Osteoblast (primary cell): ENCODE results near the gene C6orf120. TPM values are rescaled to one million over a fixed set of nuclear protein-coding genes. Genes with fewer than 3 reads are reported as not detected.
A peak's percentile ranks its signal among the peaks of the same experiment; 100 is the strongest.

Source experiments
- DNase-seq: peaks from one replicate; pipeline ENCODE4 v3.0.0; 2011; ENCODE audit warnings: low spot score, mixed read lengths; ENCODE audit not compliant: insufficient read length; ENCODE audit errors: missing footprints
- H2AFZ ChIP-seq: 2 replicates; pipeline ENCODE4 v1.6.0; 2011; ENCODE audit warnings: mild to moderate bottlenecking, low read length
- H3K27ac ChIP-seq: 2 replicates; pipeline ENCODE4 v1.5.1; 2011; ENCODE audit warnings: mild to moderate bottlenecking, low read depth, low read length, moderate library complexity
- H3K27me3 ChIP-seq: 2 replicates; pipeline ENCODE4 v1.6.0; 2012; ENCODE audit warnings: mild to moderate bottlenecking, control low read depth, inconsistent platforms, low read length, moderate library complexity; ENCODE audit not compliant: insufficient read depth
- H3K36me3 ChIP-seq: 2 replicates; pipeline ENCODE4 v1.5.1; 2011; ENCODE audit warnings: mild to moderate bottlenecking, low read length, control low read depth, moderate library complexity; ENCODE audit not compliant: insufficient read depth
- H3K4me1 ChIP-seq: 2 replicates; pipeline ENCODE4 v1.5.1; 2011; ENCODE audit warnings: mild to moderate bottlenecking, low read length, control low read depth, moderate library complexity; ENCODE audit not compliant: insufficient read depth
- H3K4me2 ChIP-seq: 2 replicates; pipeline ENCODE4 v1.6.0; 2011; ENCODE audit warnings: mild to moderate bottlenecking, low read length; ENCODE audit not compliant: insufficient read depth
- H3K4me3 ChIP-seq: fragments of 200-600 bp; sonication (generic); 3 replicates; pipeline ENCODE4 v1.5.1; 2012; ENCODE audit warnings: mild to moderate bottlenecking, low read length, inconsistent platforms; ENCODE audit not compliant: insufficient read depth
- H3K79me2 ChIP-seq: 2 replicates; pipeline ENCODE4 v1.6.0; 2012; ENCODE audit warnings: mild to moderate bottlenecking, low read length, control low read depth, inconsistent platforms; ENCODE audit not compliant: insufficient read depth
- H3K9me3 ChIP-seq: 2 replicates; pipeline ENCODE4 v1.5.1; 2011; ENCODE audit warnings: low read depth, low read length, control low read depth
- H4K20me1 ChIP-seq: 2 replicates; pipeline ENCODE4 v1.6.0; 2012; ENCODE audit warnings: mild to moderate bottlenecking, low read length, control low read depth; ENCODE audit not compliant: insufficient read depth
- total RNA-seq: library from RNA; depleted of rRNA; stranded (reverse); fragments of >200 nt; gene quantifications from 2 replicates; pipeline ENCODE4 v1.2.3, GENCODE V29; 2012
- TF ChIP-seq, protein P1 (sequence below): IDR thresholded peaks from 2 replicates; pipeline ENCODE4 v1.5.1; 2011; ENCODE audit warnings: mild to moderate bottlenecking, low read depth, low read length, moderate library complexity; ENCODE audit errors: extremely low read depth

C6orf120 gene
- total RNA-seq, 1 donor, result 54.3 TPM

DNA sequence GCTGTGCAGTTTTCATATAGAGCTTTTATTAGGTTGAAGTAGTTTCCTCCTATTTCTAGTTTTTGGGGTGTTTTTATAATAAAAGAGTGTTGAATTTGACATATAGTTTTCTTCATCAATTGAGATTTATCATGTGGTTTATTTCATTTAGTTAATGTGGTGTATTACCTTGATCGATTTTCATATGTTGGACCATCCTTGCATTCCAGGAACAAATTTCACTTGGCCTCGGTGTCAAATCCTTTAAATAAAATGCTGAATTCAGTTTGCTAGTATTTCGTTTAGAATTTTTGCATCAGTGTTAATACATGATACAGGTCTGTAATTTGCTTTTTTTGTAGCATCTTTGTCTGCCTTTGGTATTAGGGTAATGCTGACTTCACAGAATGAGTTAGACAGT lies 43.5 kb downstream of the C6orf120 start:
- no peak overlapping the region for H3K4me3 ChIP-seq

DNA sequence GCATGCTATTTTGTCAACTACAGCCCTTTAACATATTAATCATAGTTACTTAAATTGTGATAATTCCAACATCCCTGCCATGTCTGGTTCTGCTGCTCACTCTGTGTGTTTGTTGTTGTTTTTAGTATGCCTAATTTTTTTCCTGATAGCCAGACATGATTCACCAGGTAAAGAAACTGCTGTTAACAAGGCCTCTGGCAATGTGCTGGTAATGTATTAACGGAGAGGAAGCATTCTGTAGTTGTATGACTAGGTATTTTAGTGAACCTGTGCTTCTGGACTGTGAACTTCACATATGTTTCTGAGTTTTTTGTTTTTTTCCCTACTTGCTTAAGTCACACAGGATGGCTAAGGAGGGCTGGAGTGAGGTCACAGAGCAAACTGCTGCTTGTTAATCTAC lies 44.6 kb downstream of the C6orf120 start:
- Histone ChIP-seq H3K4me1 (peaks cover 4% of the 10 kb centered on the region), H4K20me1 (no peaks in the 10 kb centered on the region), H3K4me2 (no peak overlapping the region), H3K4me3 (no peak overlapping the region), H3K9me3 (no peaks in the 10 kb centered on the region), H3K79me2 (peaks cover 12% of the 10 kb centered on the region), H3K27me3 (no peaks in the 10 kb centered on the region), H3K27ac (no peak overlapping the region), H3K36me3 (no peaks in the 10 kb centered on the region), H2AFZ (no peak overlapping the region)
- TF ChIP-seq, protein P1, sequence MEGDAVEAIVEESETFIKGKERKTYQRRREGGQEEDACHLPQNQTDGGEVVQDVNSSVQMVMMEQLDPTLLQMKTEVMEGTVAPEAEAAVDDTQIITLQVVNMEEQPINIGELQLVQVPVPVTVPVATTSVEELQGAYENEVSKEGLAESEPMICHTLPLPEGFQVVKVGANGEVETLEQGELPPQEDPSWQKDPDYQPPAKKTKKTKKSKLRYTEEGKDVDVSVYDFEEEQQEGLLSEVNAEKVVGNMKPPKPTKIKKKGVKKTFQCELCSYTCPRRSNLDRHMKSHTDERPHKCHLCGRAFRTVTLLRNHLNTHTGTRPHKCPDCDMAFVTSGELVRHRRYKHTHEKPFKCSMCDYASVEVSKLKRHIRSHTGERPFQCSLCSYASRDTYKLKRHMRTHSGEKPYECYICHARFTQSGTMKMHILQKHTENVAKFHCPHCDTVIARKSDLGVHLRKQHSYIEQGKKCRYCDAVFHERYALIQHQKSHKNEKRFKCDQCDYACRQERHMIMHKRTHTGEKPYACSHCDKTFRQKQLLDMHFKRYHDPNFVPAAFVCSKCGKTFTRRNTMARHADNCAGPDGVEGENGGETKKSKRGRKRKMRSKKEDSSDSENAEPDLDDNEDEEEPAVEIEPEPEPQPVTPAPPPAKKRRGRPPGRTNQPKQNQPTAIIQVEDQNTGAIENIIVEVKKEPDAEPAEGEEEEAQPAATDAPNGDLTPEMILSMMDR, result no peak
- DNase-seq, result no peak

More for the DNA sequence above, 43.5 kb downstream of the C6orf120 start:
- Histone ChIP-seq H3K27ac (no peak overlapping the region), H3K27me3 (no peaks in the 10 kb centered on the region), H2AFZ (no peak overlapping the region), H3K9me3 (no peaks in the 10 kb centered on the region), H3K79me2 (peaks cover 3% of the 10 kb centered on the region), H3K36me3 (no peaks in the 10 kb centered on the region), H3K4me1 (peaks cover 1% of the 10 kb centered on the region), H3K4me2 (no peak overlapping the region), H4K20me1 (no peaks in the 10 kb centered on the region)
- TF ChIP-seq, protein P1, result no peak
- no peak for DNase-seq

DNA sequence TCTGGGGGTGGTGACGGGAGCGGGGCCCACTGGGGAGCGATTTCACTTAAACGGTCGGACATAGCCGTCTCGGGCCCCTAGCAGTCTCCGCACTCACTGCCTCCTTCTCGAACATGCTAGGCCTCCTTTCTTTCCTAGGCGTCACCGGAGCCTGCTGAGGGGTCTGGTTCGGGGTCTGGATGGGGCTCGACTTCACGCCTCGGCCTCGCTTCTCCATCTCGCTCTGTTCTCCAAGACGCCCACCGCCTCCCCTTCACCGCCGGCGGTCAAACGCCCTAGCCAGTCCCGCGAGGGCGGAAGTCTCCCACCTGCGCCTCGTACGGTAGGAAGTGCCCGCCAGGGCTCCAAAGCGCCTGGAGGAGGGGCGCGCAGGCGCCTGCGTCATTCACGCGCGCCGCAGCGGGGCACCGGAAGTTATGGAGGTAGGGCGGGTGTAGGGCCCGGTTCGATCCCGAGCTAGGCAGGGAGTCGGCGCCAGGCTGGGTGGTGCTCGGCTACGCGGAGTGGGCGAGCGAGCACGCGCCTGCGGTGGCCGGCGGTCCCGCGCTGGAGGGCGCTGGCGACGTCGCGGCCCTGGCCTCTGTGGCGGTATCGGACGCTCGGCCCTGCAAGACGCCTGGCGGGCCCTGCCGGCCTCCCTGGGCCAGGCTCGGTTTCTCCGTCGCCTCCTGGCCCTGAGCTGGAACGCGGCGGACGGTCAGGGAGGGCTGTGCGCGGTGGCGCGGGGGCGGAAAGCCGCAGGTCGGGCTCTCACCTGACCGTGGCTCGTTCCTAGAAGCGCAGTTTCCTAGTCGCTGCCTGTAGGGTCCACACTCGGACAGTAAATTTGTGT lies 49.5 kb downstream of the C6orf120 start, which contains the start of the genes DYNLT2 and ERMARD:
Gene DYNLT2 (minus strand): TSS at position 331 of the 832 bp plus-strand sequence. CDS start 114 bp downstream, at position 217.
Gene ERMARD (plus strand): TSS at position 381 of the 832 bp plus-strand sequence. CDS start 36 bp downstream, at position 417.
- peak within 1 kb of the TSS; percentile 92 for H3K27ac ChIP-seq

More for the DNA sequence above, 49.5 kb downstream of the C6orf120 start, which contains the start of the genes DYNLT2 and ERMARD:
- H2AFZ ChIP-seq, result peak within 1 kb of the TSS; percentile 97
- H3K9me3 ChIP-seq, result no peaks in the 10 kb centered on the region
- H3K27me3 ChIP-seq, result no peaks in the 10 kb centered on the region
- peak within 1 kb of the TSS; percentile 93 for H3K4me3 ChIP-seq
- peak within 1 kb of the TSS; percentile 97 for H3K4me2 ChIP-seq
- peaks cover 26% of the 10 kb centered on the region for H3K79me2 ChIP-seq
- peak; percentile 97 for DNase-seq
- peaks cover 5% of the 10 kb centered on the region for H3K36me3 ChIP-seq
- H3K4me1 ChIP-seq, result peaks cover 13% of the 10 kb centered on the region
- TF ChIP-seq, protein P1, result no peak
- H4K20me1 ChIP-seq, result no peaks in the 10 kb centered on the region
